ENCODE data around the gene PAM16.

PAM16 gene

DNA sequence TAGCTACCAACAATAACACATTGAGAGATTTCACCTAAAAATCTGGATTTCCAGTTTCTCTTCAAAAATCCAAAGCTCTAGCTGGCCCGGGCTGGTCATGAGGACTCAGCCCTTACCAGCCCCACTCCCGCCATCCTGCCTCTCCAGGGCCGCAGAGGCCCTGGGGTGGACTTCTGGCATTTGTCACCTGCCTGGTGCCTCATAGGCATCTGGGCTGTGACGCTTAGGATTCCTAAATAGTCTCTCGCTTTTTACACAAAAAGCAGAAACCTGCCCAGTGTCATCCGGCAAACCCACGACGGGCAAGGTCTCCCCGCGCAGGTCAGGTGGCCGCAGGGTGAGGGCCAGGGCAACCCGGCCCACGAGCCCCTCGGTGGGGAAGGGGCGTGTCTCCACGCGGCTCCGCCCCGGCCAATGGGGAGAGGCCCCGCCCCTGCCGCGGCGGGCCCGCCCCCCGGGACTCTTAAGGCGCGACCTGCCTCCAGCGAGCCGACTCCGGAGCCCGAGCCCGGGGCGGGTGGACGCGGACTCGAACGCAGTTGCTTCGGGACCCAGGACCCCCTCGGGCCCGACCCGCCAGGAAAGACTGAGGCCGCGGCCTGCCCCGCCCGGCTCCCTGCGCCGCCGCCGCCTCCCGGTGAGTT, 20.4 kb upstream of the PAM16 start, which contains the start of gene VASN:
Gene VASN, plus strand, starts transcription at position 492 of the 644 bp plus-strand sequence. CDS start 9,030 bp downstream, outside the sequence.
- peak; percentile 60 for DNase-seq (ENCODE audit: low spot score)

DNA sequence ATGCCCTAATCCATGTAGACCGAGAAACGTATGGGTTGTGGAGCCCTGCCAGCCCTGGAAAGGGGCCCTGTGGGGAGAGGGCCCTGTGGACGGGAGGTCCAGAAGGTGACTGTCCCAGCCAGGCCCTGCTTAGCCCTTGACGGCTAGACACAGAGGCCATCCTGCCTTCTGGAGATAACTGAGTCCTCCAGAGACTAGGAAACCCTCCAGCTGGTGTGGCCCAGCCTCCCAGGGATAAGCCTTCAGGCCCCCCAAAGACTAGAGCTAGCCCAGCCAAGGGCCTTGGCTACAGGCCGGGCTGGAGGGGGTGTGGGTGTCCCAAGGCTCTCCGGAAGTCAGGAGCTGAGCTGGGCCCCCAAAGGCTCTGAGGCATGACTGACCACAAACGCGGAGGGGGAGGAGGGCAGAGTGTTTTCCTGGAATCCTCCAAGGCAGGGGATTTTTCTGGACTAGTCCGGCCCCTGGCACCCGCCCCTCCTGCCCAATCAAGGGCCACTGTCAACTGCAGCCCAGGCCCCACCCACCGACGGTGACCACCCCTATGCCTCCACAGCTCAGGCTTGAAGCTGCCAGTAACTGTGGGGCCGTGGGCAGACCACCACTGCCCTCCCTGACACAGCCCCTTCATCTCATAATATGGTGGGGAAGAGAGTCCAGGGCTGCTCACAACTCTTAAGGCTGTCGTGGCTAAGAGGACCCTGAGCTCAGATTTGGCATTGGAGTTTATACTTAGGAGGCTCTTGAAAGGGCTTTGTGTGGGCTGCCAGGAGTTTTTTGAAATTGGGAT, 19.6 kb upstream of the PAM16 start:
- DNase-seq (ENCODE audit: low spot score), result no peak

DNA sequence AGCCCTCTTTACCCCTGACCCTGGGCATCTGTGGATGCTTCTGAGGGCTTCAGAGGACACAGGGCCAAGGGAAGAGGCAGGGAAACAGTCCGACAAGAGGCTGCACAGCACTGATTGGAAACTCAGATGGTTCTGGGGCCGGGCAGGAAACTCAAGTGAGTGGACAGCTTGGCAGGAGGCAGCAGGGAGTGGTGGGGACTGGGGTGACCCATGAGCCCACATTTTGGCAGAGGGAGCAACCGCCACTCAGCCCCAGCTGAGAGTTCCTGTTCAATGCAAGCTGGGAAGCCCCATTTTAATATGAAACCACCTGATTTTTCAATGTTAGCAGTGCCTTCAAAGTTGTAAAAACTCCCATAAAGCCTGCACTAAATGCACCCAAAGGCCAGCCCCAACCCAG, 19.0 kb upstream of the PAM16 start:
- no peak for DNase-seq (ENCODE audit: low spot score)

DNA sequence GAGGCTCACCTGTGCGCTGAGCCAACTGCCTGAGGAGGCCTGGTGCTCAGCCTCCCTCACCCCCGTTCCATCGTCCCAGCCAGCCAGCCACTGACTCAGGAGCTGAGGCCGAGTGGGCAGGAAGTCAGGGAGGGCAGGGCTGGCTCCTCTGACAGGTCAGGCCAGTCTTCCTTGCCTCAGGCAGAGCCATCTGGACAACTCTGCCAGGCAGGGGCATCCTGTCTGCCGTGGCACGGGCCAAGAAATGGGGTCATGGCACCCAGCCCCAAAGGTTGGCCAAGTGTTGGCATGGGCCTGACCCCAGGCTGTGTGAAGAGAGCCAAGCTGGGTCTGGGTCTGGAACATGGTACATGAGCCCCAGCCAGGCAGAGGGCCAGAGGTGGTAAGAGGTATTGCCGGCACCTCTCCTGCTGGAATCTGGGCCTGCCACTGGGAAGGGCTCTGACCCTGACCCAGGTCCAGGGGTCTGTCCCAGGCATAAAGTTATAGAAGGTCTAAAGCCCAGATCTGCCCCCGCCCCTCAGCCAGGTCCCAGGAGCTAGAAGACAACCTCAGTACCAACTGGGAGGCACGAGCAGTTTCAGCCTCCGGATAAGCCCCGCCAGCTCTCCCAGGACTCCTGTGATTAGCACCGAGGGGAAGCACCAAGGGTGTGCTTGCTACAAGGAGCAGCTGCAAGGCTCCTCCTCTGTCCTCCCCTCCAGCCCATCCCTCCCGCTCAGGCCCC, 18.0 kb upstream of the PAM16 start:
- no peak for DNase-seq (ENCODE audit: low spot score)

DNA sequence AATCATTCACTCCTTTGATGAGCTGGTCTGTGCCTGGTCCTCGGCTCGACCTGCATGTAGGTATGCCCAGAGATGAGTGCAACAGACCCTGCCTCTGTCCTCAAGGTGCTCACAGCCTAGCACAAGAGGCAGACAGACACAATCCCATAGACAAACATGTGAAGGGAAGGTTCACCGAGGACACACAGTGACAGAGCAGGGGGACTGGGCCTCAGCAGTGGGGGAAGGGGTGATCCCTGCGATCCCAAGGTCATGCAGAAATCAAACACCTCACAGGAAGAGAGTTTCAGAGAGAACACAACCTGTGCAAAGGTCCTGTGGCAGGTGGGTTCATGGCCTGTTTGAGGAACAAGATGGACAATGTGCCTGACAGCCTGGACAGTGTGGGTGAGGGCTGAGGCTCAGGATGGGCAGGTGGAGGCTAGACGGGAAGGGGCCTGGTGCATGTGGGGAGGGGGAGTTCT, 16.3 kb upstream of the PAM16 start:
- no peak for DNase-seq (ENCODE audit: low spot score)

DNA sequence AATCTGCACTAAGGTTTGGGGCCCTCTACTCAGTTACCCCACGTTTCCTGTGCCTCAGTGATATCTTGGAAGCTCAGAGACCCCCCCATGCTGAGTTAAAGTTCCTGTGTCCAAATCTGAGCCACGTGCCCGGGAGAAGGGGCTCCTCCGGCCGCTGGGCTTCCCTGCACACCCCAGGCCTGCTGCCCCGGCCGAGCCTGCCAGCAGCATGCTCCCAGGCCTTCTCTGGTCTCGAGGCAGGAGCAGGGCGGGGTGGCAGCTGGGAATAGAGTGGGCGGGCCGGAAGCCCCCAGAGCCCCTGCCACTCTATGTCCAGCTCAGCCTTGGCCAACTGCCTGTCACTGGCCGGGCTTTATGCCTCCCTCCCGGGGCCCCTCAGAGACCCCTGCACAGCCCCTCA, 14.9 kb upstream of the PAM16 start:
- no peak for DNase-seq (ENCODE audit: low spot score)

DNA sequence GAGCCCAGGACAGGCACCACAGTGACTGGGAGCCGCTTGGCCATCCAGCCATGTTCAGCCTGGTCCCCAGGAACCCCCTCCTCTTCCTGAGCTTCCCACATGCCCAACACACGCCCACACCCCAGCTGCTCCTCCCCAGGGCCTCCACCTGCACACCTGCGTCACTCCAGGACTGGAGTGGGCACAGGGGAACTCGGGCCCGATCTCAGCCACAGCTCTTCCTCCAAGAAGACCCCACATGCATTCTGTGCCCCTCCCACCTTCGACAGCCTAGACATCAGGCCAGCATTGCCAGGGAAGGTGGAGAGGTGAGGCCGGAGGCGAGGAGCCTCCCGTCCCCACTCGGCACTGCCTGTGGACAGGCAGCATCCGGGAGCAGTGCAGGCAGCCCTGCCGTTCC, 14.5 kb upstream of the PAM16 start:
- no peak for DNase-seq (ENCODE audit: low spot score)

DNA sequence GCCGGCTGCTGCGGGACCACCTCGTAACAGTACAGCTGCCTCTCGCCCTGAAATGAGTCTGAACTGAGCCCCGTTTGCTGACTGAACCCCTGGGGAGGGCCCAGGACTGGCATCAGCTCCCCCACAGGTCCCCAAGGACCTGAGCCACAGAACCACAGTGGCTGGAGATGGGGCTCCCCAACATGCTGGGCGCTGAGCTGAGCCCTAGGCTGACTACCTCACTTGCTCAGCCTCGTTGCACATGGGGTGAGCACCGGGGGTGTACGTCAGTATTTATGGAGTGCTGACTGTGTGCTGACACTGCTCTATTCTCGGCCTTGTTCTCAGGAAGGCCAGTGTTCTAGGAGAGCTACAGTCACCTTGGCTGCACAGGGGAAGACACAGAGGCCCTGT, 13.9 kb upstream of the PAM16 start:
- DNase-seq (ENCODE audit: low spot score), result no peak

DNA sequence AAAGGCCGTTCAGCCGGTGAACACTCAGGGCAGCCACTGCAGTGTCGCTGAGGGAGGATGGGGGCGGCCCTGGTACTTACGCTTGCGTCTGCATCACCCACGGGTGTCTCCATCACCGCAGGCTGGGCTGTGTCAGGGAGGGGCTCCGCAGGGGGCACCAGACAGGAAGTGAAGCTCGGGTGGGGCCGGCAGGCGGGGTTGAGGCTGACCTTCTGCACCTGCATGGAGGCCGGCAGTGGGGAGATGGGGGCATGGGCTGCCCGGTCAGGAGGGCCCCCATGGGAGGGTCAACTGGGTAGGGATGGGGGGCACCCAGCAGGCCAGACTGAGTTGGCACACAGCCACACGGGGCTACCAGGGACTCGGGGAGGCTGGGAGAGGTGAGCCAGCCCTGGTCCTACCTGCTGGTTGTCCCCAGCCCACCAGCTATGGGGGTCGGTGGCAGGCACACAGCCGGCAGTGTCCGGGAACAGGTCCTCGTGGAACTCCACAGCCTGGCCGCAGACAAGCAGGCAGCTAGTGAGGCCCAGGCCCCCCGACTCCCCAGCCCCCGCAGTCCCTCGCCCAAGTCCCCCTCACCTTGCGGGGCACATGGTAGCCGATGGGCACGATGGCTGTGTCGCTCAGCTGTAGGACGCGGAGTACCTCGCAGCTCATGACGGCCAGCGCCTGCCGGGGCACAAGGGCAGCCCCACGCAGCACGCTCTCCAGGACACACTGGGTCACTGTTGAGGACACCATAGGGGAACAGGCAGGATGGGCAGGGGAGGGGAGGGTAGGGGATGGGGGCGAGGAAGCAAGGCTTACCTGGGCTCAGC, 13.3 kb upstream of the PAM16 start:
- DNase-seq (ENCODE audit: low spot score), result no peak

DNA sequence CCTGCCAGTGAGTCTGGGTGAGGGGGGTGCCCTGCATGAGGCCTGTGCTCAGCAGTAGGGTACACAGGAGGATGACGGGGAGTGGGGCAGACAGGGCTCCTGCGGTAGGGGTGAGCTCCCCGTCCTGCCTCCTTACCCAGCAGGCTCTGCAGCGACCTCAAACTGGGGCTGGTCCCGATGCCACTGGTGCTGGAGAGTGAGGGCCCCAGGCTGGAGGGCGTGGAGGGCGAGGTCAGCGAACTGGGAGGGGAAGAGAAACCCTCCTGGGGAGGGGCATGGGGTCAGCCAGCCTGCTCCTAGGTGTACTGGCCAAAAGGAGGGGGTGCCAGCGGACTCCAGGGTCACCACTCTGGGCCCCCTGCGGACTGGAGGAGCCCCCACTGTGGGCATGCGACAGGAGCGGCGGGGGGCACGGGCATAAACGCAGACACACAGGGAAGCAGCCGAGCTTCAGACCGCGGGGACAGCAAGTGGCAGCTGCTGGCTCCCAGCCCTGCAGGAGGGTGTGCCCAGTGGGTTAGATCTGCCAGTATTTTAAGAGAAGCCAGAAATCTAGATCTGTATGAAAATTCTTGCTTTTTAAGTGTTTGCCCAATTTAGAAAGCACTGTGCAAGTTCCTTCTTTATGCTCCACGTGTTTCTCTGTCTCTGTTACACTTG, 11.5 kb upstream of the PAM16 start:
- no peak for DNase-seq (ENCODE audit: low spot score)

DNA sequence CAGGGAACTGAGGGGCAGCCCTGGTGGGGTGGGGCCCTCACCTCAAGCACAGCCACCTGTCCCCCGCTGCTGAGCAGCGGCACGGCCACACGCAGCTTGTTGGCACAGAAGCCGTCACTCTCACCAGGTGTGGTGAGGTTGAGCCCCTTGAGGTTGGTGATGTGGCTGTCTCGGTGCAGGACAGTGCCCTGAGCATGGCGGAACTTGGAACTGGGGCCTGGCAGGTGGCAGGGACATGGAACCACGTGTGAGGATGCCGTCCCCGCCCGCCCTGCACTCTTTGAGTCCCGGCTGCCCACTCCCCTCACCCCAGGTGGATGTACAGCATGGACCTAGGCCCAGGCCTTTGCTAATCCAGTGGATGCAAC, 10.8 kb upstream of the PAM16 start:
- DNase-seq (ENCODE audit: low spot score), result no peak

DNA sequence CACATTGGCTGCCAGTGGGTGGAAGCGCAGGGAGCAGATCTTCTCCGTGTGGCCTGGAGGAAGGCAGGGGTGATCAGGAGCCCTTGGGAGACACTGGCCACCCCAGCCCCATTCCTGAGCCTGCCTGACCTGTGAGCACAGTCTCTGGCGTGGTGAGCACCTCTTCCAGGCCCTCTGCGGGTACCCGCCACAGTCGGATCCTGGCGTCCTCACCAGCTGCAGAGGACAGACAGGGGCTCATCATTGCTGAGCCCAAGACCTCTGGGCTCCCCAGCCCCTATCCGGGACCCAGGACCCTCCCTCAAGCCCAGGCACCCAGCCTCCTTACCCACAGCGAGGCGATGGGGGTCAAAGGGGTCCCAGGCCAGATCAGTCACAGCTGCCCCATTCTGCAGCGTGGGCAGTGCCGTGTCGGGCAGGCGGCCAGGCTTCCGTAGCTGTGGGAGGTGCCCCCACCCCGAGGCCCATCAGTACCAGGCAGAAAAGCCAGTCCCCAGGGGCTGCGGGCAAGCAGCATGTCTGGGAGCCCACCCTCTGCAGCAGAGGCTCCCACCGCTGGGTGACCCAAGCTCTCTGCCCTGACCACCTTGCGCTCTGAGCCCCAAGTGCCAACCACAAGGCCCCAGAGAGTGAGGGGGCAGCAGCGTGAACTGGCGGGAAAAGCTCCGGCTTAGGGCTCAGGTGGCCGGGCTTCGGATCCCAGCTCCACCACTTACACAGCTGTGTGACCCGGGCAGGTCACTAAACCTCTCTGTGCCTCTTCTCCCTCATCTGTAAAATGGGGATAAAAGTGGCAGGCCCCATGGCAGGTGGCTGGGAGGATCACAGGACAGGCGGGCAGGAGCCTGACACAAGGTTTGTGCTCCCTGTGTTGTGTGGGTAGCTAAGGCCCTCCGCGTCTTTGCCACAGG, 10.2 kb upstream of the PAM16 start:
- no peak for DNase-seq (ENCODE audit: low spot score)

DNA sequence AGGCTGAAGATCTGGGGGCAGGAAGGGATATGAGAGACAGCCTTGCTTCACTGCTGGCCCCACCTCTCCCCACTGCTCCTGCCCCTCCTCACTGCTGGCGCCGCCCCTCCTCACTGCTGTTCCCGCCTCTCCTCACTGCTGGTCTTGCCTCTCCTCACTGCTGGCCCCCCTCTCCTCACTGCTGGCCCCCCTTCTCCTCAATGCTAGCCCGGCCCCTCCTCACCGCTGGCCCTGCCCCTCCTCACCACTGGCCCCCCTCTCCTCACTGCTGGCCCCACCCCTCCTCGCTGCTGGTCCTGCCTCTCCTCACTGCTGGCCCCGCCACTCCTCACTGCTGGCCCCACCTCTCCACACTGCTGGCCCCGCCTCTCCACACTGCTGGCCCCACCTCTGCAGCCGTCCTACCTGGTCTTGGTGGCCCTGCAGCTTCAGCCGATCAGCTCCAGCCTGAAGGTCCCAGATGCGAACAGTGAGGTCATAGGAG, 9.5 kb upstream of the PAM16 start:
- no peak for DNase-seq (ENCODE audit: low spot score)

DNA sequence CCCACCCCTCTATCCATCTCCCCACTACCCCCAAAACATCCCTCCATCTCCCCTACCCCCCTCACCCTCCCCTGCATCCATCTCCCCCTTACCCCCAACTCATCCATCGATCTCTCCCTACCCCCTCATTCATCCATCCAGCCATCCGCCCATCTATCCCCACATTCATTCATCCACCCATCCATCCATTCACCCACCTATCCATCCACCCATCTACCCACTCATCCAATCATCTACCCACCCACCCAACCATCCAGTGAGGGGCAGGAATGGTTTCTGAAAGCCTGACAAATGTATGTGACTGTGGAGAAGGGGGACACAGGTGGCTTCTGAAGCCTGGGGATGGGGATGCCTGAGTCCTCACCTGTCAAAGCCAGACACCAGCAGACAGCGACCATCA, 8.8 kb upstream of the PAM16 start:
- no peak for DNase-seq (ENCODE audit: low spot score)

DNA sequence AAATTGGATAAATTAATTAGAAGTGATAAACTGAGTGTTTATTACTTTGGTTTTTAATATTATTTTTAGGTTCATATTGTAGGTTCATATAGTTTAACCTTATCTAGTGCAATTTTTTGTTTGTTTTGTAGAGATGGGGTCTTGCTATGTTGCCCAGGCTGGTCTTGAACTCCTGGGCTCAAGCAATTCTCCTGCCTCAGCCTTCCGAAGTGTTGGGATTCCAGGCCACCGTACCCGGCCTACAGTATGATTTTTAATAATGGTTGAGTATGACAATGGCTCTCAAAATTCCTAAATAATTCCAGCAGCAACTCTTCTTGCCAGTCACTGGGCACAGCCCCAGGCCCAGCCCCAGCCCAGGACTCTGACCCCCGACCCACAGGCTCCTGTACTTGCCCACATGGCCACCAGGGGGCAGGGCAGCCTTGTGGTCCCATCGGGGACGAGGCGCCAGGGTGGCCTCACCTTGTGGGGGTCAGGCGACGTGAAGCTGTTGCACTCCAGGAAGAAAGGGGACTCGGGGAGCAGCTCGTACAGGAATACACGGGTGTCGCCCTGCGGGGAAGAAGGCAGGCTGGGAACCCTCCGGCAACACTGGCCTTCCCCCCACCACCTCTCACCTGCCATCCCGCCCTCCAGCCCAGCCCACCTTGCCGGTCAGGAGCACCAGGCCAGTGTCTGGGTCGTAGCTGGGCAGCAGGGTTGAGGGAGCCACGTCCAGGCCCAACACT, 7.9 kb upstream of the PAM16 start:
- DNase-seq (ENCODE audit: low spot score), result no peak

DNA sequence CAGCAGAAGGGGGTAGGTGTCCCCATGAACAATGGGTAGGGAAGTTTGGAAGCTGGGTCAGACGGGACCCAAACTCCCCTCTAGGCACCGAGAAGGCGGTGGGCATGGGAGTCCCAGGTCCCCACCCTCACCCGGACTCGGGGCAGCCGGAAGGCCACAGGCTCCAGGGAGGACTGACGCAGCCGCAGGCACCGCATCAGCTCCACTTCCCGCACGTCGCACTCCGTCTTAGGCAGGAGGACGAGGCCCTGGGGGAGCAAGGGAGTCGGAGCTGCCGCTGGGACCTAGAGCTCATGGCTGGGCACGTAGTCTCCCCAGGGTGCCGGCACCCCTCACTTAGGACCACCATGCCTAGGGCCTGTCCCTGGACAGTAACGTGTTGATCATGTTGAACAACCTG, 7.1 kb upstream of the PAM16 start:
- no peak for DNase-seq (ENCODE audit: low spot score)

DNA sequence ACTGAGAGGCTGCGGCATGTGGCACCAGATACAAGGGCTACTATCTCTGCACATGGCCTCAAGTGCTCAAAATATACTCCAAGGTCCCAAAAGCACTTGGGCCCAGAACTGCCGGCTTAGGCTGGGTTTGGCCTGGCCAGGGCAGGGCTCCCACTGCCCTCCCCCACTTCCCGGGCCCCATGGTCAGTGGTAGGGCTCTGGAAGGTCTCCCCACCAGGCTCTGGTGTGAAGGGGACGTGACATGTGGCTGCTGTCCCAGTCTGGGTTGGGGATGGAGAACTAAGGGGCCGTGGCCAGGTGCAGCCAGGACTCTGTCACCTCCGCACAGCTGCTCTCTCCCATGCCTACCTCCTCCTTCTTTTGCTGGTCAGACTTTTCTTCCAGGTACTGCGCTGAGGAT, 5.7 kb upstream of the PAM16 start:
- DNase-seq (ENCODE audit: low spot score), result no peak

DNA sequence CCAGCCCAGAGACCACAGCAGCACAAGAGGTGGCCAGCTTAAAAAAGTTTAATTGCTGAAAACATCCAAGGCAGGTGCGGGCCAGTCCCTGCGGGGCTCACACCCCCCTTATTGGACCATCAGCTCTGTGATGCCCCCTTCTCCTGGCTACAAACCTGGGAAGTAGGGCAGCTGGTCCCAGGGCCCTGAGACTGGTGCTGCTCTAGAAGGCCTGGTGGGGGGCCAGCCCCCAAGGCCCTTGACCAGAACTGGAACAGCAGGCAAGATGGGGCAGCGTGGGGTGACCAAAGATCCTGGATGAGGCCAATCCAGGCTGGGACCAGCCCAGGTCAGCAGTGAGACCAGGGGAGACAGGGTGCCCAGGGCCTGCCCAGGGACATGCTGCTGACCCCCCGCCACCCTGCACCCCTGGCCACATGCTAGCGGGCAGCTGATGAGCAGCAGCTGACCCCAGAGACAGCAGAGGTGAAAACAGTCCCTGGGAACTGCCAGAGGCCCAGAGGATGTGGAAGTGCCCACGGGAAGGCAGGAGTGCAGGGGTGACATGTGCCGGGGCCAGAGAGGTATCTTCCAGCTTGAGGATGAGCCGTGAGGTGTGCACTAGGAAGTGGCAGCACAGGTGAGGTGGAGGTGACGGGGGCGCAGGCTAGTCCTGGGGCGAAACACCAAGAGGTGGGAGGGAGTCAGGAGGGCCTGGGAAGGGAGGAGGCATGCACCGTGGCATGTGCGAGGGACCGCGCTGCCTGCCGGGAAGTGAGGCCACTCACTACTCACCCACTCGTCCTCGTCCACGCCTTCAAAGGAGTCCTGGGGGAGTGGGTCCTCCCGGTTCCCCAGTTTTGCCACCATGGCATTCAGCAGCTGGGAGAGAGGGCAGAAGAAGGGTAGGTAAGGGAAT, 3.6 kb upstream of the PAM16 start:
- no peak for DNase-seq (ENCODE audit: low spot score)

DNA sequence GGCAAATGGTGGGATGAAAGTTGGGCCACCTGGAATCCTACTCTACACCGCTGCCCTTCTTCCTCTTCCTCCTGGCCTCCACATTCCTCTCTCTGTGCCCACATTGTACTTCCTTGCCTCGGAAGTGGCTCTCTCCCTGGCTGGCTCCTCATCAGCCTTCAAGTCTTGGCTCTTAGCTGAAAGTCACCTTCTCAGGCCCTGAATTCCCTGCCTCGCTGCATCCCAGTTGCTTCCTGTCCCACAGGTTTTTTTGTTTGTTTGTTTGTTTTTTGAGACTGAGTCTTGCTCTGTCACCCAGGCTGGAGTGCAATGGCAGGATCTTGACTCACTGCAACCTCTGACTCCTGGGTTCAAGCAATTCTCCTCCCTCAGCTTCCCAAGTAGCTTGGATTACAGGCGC, 2.6 kb upstream of the PAM16 start:
- no peak for DNase-seq (ENCODE audit: low spot score)
